ENCODE results near the gene COL4A5.
A peak's percentile ranks its signal among the peaks of the same experiment; 100 is the strongest.

The COL4A5 gene

GRCh38 chrX:108417257-108417656 is 22.4 kb upstream of the COL4A5 start:
- Histone ChIP-seq H3K9ac (ENCODE audit: low read depth in 1 of 2, low read length in 2 of 2) (no peak overlapping the region), H3K27ac (ENCODE audit: low read depth, low read length) (no peak overlapping the region), H3K9me3 (ENCODE audit: control insufficient read depth in 1 of 2, low read length in 2 of 2) (no peaks in the 10 kb centered on the region), H3K4me3 (ENCODE audit: low read depth in 1 of 2, low read length in 2 of 2) (no peak overlapping the region), H3K4me1 (ENCODE audit: control insufficient read depth in 1 of 2, insufficient read depth in 2 of 2, low read length in 2 of 2) (no peaks in the 10 kb centered on the region), H3K36me3 (ENCODE audit: control insufficient read depth in 1 of 2, insufficient read depth in 2 of 2, low read length in 2 of 2) (no peaks in the 10 kb centered on the region), H3K27me3 (ENCODE audit: control insufficient read depth in 1 of 2, insufficient read depth in 2 of 2, low read length in 2 of 2) (no peaks in the 10 kb centered on the region)

DNA sequence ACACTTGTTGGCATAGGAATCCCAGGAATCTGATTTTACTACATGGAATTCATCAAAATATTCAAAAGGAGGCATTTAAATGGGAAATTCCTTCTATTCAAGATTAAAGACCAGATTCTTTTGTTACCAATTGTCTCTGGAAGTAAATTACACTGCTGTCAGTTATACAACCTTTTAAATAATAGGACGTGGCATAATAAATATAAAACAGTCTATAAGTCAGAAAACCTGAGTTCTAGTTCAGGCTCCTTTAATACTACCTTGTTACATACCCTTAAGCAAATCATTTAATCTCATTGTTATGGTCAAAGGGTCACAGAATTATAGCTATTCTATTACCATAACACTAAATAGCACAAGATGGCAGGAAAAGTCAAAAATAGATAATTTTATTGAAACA is 20.2 kb upstream of the COL4A5 start:
- Histone ChIP-seq H3K9ac (ENCODE audit: low read depth in 1 of 2, low read length in 2 of 2) (no peak overlapping the region), H3K36me3 (ENCODE audit: control insufficient read depth in 1 of 2, insufficient read depth in 2 of 2, low read length in 2 of 2) (no peaks in the 10 kb centered on the region), H3K27me3 (ENCODE audit: control insufficient read depth in 1 of 2, insufficient read depth in 2 of 2, low read length in 2 of 2) (no peaks in the 10 kb centered on the region), H3K27ac (ENCODE audit: low read depth, low read length) (no peak overlapping the region), H3K9me3 (ENCODE audit: control insufficient read depth in 1 of 2, low read length in 2 of 2) (no peaks in the 10 kb centered on the region), H3K4me3 (ENCODE audit: low read depth in 1 of 2, low read length in 2 of 2) (no peak overlapping the region), H3K4me1 (ENCODE audit: control insufficient read depth in 1 of 2, insufficient read depth in 2 of 2, low read length in 2 of 2) (no peaks in the 10 kb centered on the region)

DNA sequence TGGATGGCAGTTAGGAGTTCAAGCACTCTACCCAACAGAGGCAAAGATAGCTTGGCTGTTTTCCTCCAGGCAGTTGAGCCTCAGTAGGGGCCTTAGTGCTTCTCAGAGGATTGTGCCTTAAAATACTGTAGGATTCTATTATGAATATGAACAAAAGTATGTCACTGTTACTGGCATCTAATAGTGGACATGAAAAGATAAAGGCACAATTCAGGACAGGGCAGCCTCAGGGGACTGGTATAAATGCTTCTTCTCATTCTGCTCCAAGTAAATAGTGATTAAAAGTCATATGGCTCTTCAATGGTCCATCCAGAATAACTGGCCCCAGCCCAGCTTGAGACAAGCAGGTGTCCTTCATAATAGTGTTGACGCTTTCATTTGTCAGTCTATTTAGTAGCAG is 19.2 kb upstream of the COL4A5 start:
- Histone ChIP-seq H3K9ac (ENCODE audit: low read depth in 1 of 2, low read length in 2 of 2) (no peak overlapping the region), H3K9me3 (ENCODE audit: control insufficient read depth in 1 of 2, low read length in 2 of 2) (no peaks in the 10 kb centered on the region), H3K27me3 (ENCODE audit: control insufficient read depth in 1 of 2, insufficient read depth in 2 of 2, low read length in 2 of 2) (no peaks in the 10 kb centered on the region), H3K4me3 (ENCODE audit: low read depth in 1 of 2, low read length in 2 of 2) (no peak overlapping the region), H3K4me1 (ENCODE audit: control insufficient read depth in 1 of 2, insufficient read depth in 2 of 2, low read length in 2 of 2) (no peaks in the 10 kb centered on the region), H3K36me3 (ENCODE audit: control insufficient read depth in 1 of 2, insufficient read depth in 2 of 2, low read length in 2 of 2) (no peaks in the 10 kb centered on the region), H3K27ac (ENCODE audit: low read depth, low read length) (no peak overlapping the region)

DNA sequence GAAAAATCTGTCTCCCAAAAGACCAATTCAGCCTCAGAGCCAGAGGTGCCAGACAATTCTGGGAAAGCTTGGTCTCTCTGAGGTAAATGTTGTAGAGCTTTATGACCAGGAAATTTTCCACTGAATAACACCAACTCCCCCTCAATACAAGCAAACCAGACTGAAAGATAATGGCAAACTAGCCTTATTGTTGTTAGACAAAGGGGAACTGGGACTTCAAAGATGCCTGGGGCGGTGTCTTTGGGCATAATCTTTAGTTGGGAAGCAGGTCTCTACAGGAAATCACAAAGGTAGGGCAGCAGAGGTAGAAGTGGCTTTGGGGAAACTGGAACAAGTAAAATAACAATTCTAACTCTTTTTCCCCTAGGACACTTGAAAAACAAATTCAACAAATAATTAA is 13.4 kb upstream of the COL4A5 start:
- Histone ChIP-seq H3K9me3 (ENCODE audit: control insufficient read depth in 1 of 2, low read length in 2 of 2) (no peaks in the 10 kb centered on the region), H3K9ac (ENCODE audit: low read depth in 1 of 2, low read length in 2 of 2) (no peak overlapping the region), H3K4me3 (ENCODE audit: low read depth in 1 of 2, low read length in 2 of 2) (no peak overlapping the region), H3K27me3 (ENCODE audit: control insufficient read depth in 1 of 2, insufficient read depth in 2 of 2, low read length in 2 of 2) (no peaks in the 10 kb centered on the region), H3K27ac (ENCODE audit: low read depth, low read length) (no peak overlapping the region), H3K36me3 (ENCODE audit: control insufficient read depth in 1 of 2, insufficient read depth in 2 of 2, low read length in 2 of 2) (no peaks in the 10 kb centered on the region), H3K4me1 (ENCODE audit: control insufficient read depth in 1 of 2, insufficient read depth in 2 of 2, low read length in 2 of 2) (no peaks in the 10 kb centered on the region)

GRCh38 chrX:108435261-108435660 is 4.4 kb upstream of the COL4A5 start:
- no peak overlapping the region for H3K4me3 ChIP-seq (ENCODE audit: low read depth in 1 of 2, low read length in 2 of 2)
- H3K9ac ChIP-seq (ENCODE audit: low read depth in 1 of 2, low read length in 2 of 2) = no peak overlapping the region
- H3K9me3 ChIP-seq (ENCODE audit: control insufficient read depth in 1 of 2, low read length in 2 of 2) = no peaks in the 10 kb centered on the region
- H3K27me3 ChIP-seq (ENCODE audit: control insufficient read depth in 1 of 2, insufficient read depth in 2 of 2, low read length in 2 of 2) = peaks cover 4 to 5% of the 10 kb centered on the region in 2 donors
- H3K4me1 ChIP-seq (ENCODE audit: control insufficient read depth in 1 of 2, insufficient read depth in 2 of 2, low read length in 2 of 2) = no peaks in the 10 kb centered on the region
- H3K36me3 ChIP-seq (ENCODE audit: control insufficient read depth in 1 of 2, insufficient read depth in 2 of 2, low read length in 2 of 2) = no peaks in the 10 kb centered on the region
- H3K27ac ChIP-seq (ENCODE audit: low read depth, low read length) = no peak overlapping the region

- Histone ChIP-seq H3K4me1 (ENCODE audit: control insufficient read depth in 1 of 2, insufficient read depth in 2 of 2, low read length in 2 of 2) (no peaks in the 10 kb centered on the region), H3K36me3 (ENCODE audit: control insufficient read depth in 1 of 2, insufficient read depth in 2 of 2, low read length in 2 of 2) (no peaks in the 10 kb centered on the region), H3K27ac (ENCODE audit: low read depth, low read length) (no peak overlapping the region), H3K9me3 (ENCODE audit: control insufficient read depth in 1 of 2, low read length in 2 of 2) (no peaks in the 10 kb centered on the region), H3K9ac (ENCODE audit: low read depth in 1 of 2, low read length in 2 of 2) (no peak overlapping the region), H3K27me3 (ENCODE audit: control insufficient read depth in 1 of 2, insufficient read depth in 2 of 2, low read length in 2 of 2) (peaks cover 4 to 5% of the 10 kb centered on the region in 2 donors), H3K4me3 (ENCODE audit: low read depth in 1 of 2, low read length in 2 of 2) (peak overlapping the region in 1 of 2 donors; percentile 28)
These were observed 2.1 kb upstream of the COL4A5 start for GRCh38 chrX:108437349-108438109.

- Histone ChIP-seq H3K27me3 (ENCODE audit: control insufficient read depth in 1 of 2, insufficient read depth in 2 of 2, low read length in 2 of 2) (peaks cover 4 to 5% of the 10 kb centered on the region in 2 donors), H3K4me3 (ENCODE audit: low read depth in 1 of 2, low read length in 2 of 2) (peak within 1 kb of the TSS; percentile 28 to 67), H3K27ac (ENCODE audit: low read depth, low read length) (no peak within 1 kb of the TSS), H3K4me1 (ENCODE audit: control insufficient read depth in 1 of 2, insufficient read depth in 2 of 2, low read length in 2 of 2) (no peaks in the 10 kb centered on the region), H3K36me3 (ENCODE audit: control insufficient read depth in 1 of 2, insufficient read depth in 2 of 2, low read length in 2 of 2) (no peaks in the 10 kb centered on the region), H3K9ac (ENCODE audit: low read depth in 1 of 2, low read length in 2 of 2) (no peak within 1 kb of the TSS), H3K9me3 (ENCODE audit: control insufficient read depth in 1 of 2, low read length in 2 of 2) (no peaks in the 10 kb centered on the region)
These were observed 1.5 kb upstream of the COL4A5 start, which contains the start of gene COL4A6 for GRCh38 chrX:108438110-108438623. Gene COL4A6 (minus strand): TSS chrX:108438422. CDS start chrX:108438196, 226 bp downstream.

GRCh38 chrX:108439961-108440696 is 491 bp downstream of the COL4A5 start:
- Histone ChIP-seq H3K36me3 (ENCODE audit: control insufficient read depth in 1 of 2, insufficient read depth in 2 of 2, low read length in 2 of 2) (no peaks in the 10 kb centered on the region), H3K9ac (ENCODE audit: low read depth in 1 of 2, low read length in 2 of 2) (no peak overlapping the region), H3K27me3 (ENCODE audit: control insufficient read depth in 1 of 2, insufficient read depth in 2 of 2, low read length in 2 of 2) (peaks cover 4 to 5% of the 10 kb centered on the region in 2 donors), H3K4me3 (ENCODE audit: low read depth in 1 of 2, low read length in 2 of 2) (peak overlapping the region; percentile 58 to 67), H3K27ac (ENCODE audit: low read depth, low read length) (no peak overlapping the region), H3K9me3 (ENCODE audit: control insufficient read depth in 1 of 2, low read length in 2 of 2) (no peaks in the 10 kb centered on the region), H3K4me1 (ENCODE audit: control insufficient read depth in 1 of 2, insufficient read depth in 2 of 2, low read length in 2 of 2) (no peaks in the 10 kb centered on the region)

DNA sequence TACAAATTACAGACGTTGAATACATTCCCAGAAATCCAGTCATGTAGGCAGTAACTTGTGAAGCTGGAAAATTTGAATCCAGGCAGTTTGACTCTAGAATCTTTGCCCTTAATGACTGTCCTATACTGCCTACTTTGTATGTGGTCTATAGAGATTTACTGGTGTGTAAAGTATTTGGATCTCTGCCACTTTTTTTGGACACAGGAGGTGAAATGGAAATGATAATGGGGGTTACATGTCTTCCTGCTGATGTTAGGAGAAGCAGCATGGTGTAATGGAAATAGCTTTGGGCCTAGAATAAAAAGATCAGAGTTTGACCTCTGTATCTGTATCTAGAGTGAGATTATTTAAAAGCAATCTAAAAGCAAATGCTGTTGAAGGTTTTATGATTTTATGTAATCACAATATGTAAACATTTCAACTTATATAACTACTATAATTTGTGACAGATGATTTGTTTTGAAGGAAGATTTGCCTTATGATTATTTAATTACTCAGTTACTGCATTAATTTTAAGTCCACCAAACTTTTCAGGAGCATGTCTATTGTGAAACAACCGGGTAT is 3.3 kb downstream of the COL4A5 start:
- Histone ChIP-seq H3K27me3 (ENCODE audit: control insufficient read depth in 1 of 2, insufficient read depth in 2 of 2, low read length in 2 of 2) (peaks cover 4 to 5% of the 10 kb centered on the region in 2 donors), H3K4me1 (ENCODE audit: control insufficient read depth in 1 of 2, insufficient read depth in 2 of 2, low read length in 2 of 2) (no peaks in the 10 kb centered on the region), H3K9ac (ENCODE audit: low read depth in 1 of 2, low read length in 2 of 2) (no peak overlapping the region), H3K4me3 (ENCODE audit: low read depth in 1 of 2, low read length in 2 of 2) (no peak overlapping the region), H3K36me3 (ENCODE audit: control insufficient read depth in 1 of 2, insufficient read depth in 2 of 2, low read length in 2 of 2) (no peaks in the 10 kb centered on the region), H3K27ac (ENCODE audit: low read depth, low read length) (no peak overlapping the region), H3K9me3 (ENCODE audit: control insufficient read depth in 1 of 2, low read length in 2 of 2) (no peaks in the 10 kb centered on the region)

- H3K4me1 ChIP-seq (ENCODE audit: control insufficient read depth in 1 of 2, insufficient read depth in 2 of 2, low read length in 2 of 2) = no peaks in the 10 kb centered on the region
- H3K36me3 ChIP-seq (ENCODE audit: control insufficient read depth in 1 of 2, insufficient read depth in 2 of 2, low read length in 2 of 2) = no peaks in the 10 kb centered on the region
- H3K27ac ChIP-seq (ENCODE audit: low read depth, low read length) = no peak overlapping the region
- H3K27me3 ChIP-seq (ENCODE audit: control insufficient read depth in 1 of 2, insufficient read depth in 2 of 2, low read length in 2 of 2) = no peaks in the 10 kb centered on the region
- no peak overlapping the region for H3K4me3 ChIP-seq (ENCODE audit: low read depth in 1 of 2, low read length in 2 of 2)
- no peak overlapping the region for H3K9ac ChIP-seq (ENCODE audit: low read depth in 1 of 2, low read length in 2 of 2)
- no peaks in the 10 kb centered on the region for H3K9me3 ChIP-seq (ENCODE audit: control insufficient read depth in 1 of 2, low read length in 2 of 2)
These were observed 7.7 kb downstream of the COL4A5 start for GRCh38 chrX:108447303-108447702.

All from duodenal mucosa (tissue), 2 donors.